ENCODE results near the gene MVB12B. TPM values are rescaled to one million over a fixed set of nuclear protein-coding genes. Genes with fewer than 3 reads are reported as not detected.

MVB12B gene
- total and polyA plus RNA-seq, 8 donors: 2.6 to 6.7 (median 4.0) TPM

DNA sequence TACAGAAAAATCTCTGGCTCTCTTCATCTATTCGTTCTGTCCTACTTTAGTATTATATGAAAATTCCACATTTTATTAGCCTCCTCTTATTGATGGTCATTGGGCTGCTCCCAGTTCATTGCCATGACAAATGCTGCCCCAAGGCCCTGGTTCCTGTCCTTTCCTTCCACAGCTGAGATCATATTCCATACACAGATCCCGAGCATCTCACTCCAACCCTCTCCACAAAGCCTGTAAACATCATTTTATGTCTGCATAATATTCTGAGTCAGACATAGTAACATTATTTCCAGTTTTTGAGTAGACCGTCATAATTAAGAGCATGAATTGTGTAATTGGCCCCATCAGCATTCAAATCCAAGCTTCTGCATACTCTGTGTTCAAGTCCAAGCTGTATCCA lies 86.3 kb downstream of the MVB12B start:
- TF ChIP-seq, protein P1, sequence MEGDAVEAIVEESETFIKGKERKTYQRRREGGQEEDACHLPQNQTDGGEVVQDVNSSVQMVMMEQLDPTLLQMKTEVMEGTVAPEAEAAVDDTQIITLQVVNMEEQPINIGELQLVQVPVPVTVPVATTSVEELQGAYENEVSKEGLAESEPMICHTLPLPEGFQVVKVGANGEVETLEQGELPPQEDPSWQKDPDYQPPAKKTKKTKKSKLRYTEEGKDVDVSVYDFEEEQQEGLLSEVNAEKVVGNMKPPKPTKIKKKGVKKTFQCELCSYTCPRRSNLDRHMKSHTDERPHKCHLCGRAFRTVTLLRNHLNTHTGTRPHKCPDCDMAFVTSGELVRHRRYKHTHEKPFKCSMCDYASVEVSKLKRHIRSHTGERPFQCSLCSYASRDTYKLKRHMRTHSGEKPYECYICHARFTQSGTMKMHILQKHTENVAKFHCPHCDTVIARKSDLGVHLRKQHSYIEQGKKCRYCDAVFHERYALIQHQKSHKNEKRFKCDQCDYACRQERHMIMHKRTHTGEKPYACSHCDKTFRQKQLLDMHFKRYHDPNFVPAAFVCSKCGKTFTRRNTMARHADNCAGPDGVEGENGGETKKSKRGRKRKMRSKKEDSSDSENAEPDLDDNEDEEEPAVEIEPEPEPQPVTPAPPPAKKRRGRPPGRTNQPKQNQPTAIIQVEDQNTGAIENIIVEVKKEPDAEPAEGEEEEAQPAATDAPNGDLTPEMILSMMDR (IDR thresholded peaks at IDR 0.05): no peak
- WGBS, 2 donors: 86 to 89% methylated on average over 3 of the region's 3 CpGs
- H3K36me3 ChIP-seq: no peaks in the 10 kb centered on the region
- H3K4me3 ChIP-seq: no peak overlapping the region
- FAIRE-seq (no peak), ATAC-seq (no peak), DNase-seq (no peak)
- intact Hi-C loops (cut with DNase I): no loop called here
- no peak overlapping the region for H3K27ac ChIP-seq
- no peaks in the 10 kb centered on the region for H3K9me3 ChIP-seq
- no peaks in the 10 kb centered on the region for H3K4me1 ChIP-seq
- no peaks in the 10 kb centered on the region for H3K27me3 ChIP-seq

DNA sequence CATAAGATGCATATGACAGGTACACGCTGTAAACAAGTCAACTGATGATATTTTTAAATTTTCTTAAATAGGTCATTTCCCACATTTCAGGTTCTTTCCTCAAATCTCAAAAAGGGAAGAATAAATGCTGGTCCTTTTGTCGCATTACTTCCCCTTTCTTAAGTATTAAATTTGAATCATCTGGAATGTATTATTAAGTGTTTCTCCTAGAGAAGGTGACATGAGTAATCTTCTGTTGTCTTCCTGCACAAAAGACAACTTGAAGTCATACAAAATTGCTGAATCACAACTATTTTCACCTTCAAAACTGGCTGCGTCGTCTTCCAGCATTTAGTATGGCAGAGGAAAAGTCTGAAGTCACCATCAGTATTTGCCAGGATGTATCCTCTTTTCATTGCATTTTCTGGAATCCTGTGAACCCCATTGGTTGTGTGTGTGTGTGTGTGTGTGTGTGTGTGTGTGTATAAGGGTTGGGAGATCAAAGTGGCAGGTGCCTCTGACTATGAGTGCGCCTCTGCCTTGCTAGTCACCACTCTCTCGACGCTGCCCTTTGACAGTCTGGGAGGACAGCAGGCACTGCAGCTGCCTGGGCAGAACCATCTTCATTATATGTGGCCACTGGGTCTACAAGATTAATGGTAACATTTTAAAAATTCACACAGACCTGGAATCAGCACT lies 86.9 kb downstream of the MVB12B start:
- DNase-seq (no peak), FAIRE-seq (no peak), ATAC-seq (no peak)
- intact Hi-C loops (cut with DNase I): no loop called here
- Histone ChIP-seq H3K4me3 (no peak overlapping the region), H3K27me3 (no peaks in the 10 kb centered on the region), H3K4me1 (no peaks in the 10 kb centered on the region), H3K27ac (no peak overlapping the region), H3K36me3 (no peaks in the 10 kb centered on the region), H3K9me3 (no peaks in the 10 kb centered on the region)
- 93 to 94% methylated on average over 7 of the region's 7 CpGs for WGBS, 2 donors
- TF ChIP-seq, protein P1 (IDR thresholded peaks at IDR 0.05): no peak

DNA sequence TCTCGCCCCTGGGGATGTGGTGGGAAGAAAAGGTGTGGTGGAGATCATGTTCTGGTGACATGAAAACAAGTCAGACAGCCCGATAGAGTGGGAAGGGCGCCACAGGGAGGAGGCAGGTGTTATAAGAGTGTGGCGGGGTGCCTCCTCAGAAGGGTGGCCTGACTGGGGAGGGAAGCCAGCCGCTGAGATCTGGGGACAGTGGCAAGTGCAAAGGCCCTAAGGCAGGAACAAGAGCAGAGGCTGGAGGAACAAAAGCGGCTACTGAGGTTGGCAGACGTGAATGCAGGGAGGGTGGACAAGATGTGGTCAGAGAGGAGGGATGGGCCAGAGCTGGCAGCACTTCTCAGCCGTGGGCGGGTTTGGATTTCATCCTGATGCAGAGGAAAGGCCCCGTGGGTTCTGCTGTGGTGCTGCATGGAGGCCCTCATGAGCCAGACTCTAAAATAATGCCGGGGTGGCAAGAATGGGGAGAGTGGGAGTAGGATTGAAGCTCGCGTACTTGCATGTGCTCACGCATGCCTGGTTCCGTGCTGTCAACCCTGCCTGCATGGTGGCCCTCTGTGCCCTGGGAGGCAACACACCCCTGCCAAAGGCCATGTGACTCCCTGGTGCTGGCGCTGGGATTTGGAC lies 89.2 kb downstream of the MVB12B start:
- Histone ChIP-seq H3K36me3 (no peaks in the 10 kb centered on the region), H3K9me3 (no peaks in the 10 kb centered on the region), H3K4me1 (no peaks in the 10 kb centered on the region), H3K27ac (no peak overlapping the region), H3K4me3 (no peak overlapping the region), H3K27me3 (no peaks in the 10 kb centered on the region)
- FAIRE-seq (no peak), ATAC-seq (no peak), DNase-seq (no peak)
- intact Hi-C loops (cut with DNase I): no loop called here
- WGBS, 2 donors: 87 to 95% methylated on average over 16 of the region's 16 CpGs
- TF ChIP-seq, protein P1 (IDR thresholded peaks at IDR 0.05): no peak

DNA sequence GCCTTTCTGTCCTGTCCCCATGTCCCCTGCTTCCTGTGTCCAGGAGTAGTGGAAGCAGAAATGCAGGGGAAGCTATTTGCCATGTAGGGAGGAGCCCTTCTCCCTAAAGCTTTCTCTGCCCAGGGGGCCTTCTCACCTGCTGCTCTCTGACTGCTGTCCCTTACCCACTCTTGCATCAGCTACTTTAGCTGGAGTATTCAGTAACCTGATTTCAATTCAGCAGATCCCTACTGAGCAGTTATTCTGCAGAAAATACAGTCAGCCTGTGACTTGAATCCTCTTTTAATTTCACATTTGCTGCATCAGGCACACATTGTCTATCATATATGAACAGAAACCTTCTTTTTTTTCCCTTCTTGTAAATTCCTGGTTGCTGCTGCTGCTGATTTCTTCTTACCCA lies 90.4 kb downstream of the MVB12B start:
- intact Hi-C loops (cut with DNase I): no loop called here
- FAIRE-seq: no peak

More for the DNA sequence above, 90.4 kb downstream of the MVB12B start:
- H3K27me3 ChIP-seq: no peaks in the 10 kb centered on the region
- DNase-seq (no peak), ATAC-seq (no peak)
- H3K4me3 ChIP-seq: no peak overlapping the region
- no peaks in the 10 kb centered on the region for H3K4me1 ChIP-seq
- no peaks in the 10 kb centered on the region for H3K36me3 ChIP-seq
- TF ChIP-seq, protein P1 (IDR thresholded peaks at IDR 0.05): no peak
- no peak overlapping the region for H3K27ac ChIP-seq
- H3K9me3 ChIP-seq: no peaks in the 10 kb centered on the region
